Measurements from ENCODE around the gene ADAP1. TPM values are rescaled to one million over a fixed set of nuclear protein-coding genes. Genes with fewer than 3 reads are reported as not detected.
A peak's percentile ranks its signal among the peaks of the same experiment; 100 is the strongest.
"Not testable (repeated sequence)": the region's sequence is repeated elsewhere in the genome, so short reads cannot be mapped to it uniquely, and the experiment has no call there.

The ADAP1 gene
- total and polyA plus RNA-seq, 12 donors = 0.29 to 60.2 (median 9.3) TPM

DNA sequence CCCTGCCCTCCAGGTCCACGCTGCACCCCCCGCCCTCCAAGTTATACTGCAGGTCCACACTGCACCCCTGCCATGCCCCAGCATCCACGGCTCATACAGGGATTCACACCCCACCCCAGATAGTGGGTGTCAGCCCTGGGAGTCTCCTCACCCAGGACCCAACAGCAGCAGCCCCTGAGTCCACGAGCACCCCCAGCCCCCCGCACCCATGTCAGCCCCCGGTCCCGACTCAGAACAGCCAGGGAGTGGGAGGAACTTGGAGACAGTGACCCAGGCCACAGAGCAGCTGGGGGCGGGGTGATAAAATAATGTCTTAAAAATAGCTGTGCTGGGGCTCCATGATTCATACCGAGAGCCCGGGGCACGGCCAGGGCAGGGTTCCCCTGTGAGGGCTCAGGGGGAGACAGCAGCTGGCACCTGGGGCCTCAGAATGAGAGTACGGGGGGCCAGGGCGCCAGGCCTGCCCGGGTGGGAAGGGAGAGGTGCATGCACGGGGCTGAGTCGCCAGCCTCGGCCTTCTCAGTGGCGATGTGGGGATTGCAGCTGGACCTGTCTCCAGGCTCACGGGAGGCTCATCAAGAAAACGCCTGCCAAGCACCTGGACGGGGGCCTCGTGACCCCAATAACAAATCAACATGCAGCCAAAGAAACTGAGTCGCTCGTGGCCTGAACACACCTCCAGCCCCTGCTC lies 29.8 kb downstream of the ADAP1 start:
- WGBS, 4 donors = 56 to 90% (median 67%) methylated on average over 11 to 24 of the region's 24 CpGs
- H3K36me3 ChIP-seq (replicated peaks in 1 of 2) = no peaks in the 10 kb centered on the region
- H3K27ac ChIP-seq = no peak overlapping the region
- no peaks in the 10 kb centered on the region for H3K9me3 ChIP-seq (replicated peaks in 1 of 3)
- H3K27me3 ChIP-seq = no peaks in the 10 kb centered on the region
- no peak overlapping the region for H3K4me3 ChIP-seq
- no peak for TF ChIP-seq POLR2A (IDR thresholded peaks at IDR 0.05)
- TF ChIP-seq, protein P1, sequence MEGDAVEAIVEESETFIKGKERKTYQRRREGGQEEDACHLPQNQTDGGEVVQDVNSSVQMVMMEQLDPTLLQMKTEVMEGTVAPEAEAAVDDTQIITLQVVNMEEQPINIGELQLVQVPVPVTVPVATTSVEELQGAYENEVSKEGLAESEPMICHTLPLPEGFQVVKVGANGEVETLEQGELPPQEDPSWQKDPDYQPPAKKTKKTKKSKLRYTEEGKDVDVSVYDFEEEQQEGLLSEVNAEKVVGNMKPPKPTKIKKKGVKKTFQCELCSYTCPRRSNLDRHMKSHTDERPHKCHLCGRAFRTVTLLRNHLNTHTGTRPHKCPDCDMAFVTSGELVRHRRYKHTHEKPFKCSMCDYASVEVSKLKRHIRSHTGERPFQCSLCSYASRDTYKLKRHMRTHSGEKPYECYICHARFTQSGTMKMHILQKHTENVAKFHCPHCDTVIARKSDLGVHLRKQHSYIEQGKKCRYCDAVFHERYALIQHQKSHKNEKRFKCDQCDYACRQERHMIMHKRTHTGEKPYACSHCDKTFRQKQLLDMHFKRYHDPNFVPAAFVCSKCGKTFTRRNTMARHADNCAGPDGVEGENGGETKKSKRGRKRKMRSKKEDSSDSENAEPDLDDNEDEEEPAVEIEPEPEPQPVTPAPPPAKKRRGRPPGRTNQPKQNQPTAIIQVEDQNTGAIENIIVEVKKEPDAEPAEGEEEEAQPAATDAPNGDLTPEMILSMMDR (IDR thresholded peaks at IDR 0.05) = no peak
- H3K4me1 ChIP-seq (replicated peaks in 1 of 2) = no peaks in the 10 kb centered on the region
- intact Hi-C loops (cut with DNase I) = no loop called here
- DNase-seq = peak in 3 of 7 donors; percentile 11 to 22 (median 12)

DNA sequence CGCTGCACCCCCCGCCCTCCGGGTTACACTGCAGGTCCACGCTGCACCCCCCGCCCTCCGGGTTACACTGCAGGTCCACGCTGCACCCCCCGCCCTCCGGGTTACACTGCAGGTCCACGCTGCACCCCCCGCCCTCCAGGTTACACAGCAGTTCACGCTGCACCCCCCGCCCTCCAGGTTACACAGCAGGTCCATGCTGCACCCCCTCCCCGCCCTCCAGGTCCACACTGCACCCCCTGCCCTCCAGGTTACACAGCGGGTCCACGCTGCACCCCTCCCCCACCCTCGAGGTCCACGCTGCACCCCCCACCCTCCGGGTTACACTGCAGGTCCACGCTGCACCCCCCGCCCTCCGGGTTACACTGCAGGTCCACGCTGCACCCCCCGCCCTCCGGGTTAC lies 30.4 kb downstream of the ADAP1 start:
- WGBS, 4 donors = 65 to 92% methylated on average over 13 to 17 of the region's 25 CpGs; no CpG with 5 or more reads in 2 of the 4 donors
- H3K36me3 ChIP-seq (replicated peaks in 1 of 2); H3K4me3 ChIP-seq; intact Hi-C loops (cut with DNase I); H3K9me3 ChIP-seq (replicated peaks in 1 of 3); H3K27me3 ChIP-seq; H3K27ac ChIP-seq; H3K4me1 ChIP-seq (replicated peaks in 1 of 2): not testable (repeated sequence)
- DNase-seq = peak in 2 of 7 donors; percentile 10 to 11

DNA sequence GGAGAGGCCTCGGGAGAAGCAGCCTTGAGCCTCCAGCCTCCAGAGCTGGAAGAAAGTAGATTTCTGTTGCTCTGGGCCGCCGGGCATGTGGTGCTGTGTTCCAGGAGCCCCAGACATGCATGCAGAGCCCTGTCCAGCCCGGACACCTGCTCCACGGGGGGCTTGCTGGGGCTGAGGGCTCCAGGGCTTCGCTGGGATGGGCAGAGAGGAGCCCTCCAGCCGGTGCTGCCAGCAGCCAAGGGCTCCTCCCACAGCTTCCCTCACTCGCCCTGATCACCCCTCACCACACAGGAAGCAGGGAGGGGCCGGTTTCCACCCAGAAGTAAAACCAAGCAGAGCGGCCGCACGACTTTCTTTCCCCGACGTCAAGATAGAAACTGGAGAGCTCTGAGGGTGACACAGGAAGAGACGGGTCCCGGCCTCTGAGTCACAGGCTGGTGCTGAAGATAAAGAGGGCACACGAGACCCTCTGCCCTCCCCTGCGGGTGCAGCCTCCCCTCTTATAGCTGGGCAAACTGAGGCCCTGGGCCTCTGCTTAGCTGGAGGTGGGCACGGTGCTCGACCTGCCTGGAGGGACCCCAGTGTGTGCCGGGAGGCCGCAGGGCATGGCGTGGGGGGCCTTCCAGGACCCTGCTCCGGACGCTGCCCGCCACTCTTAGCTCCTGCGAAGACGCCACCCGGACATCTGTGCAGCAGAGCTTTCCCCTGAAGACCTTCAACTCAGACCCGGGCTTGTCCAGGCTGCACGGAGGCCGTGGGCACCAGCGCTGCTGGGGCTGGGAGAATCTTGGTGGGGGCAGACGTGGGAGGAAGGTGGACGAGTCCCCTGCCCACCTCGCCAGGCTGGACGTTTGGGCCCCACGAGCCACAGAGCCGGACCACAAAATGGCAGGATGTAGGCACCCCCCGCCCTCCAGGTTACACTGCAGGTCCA lies 31.1 kb downstream of the ADAP1 start:
- TF ChIP-seq, protein P1 (IDR thresholded peaks at IDR 0.05) = no peak
- no peak for TF ChIP-seq POLR2A (IDR thresholded peaks at IDR 0.05)
- Histone ChIP-seq H3K4me1 (replicated peaks in 1 of 2) (no peaks in the 10 kb centered on the region), H3K27ac (peak overlapping the region in 1 of 5 donors; percentile 70), H3K9me3 (replicated peaks in 1 of 3) (no peaks in the 10 kb centered on the region), H3K4me3 (no peak overlapping the region), H3K36me3 (replicated peaks in 1 of 2) (no peaks in the 10 kb centered on the region), H3K27me3 (no peaks in the 10 kb centered on the region)
- intact Hi-C loops (cut with DNase I) = no loop called here
- WGBS, 4 donors = 54 to 80% (median 60%) methylated on average over 11 to 40 of the region's 40 CpGs
- DNase-seq = peak in 6 of 7 donors; percentile 49 to 80 (median 65)

DNA sequence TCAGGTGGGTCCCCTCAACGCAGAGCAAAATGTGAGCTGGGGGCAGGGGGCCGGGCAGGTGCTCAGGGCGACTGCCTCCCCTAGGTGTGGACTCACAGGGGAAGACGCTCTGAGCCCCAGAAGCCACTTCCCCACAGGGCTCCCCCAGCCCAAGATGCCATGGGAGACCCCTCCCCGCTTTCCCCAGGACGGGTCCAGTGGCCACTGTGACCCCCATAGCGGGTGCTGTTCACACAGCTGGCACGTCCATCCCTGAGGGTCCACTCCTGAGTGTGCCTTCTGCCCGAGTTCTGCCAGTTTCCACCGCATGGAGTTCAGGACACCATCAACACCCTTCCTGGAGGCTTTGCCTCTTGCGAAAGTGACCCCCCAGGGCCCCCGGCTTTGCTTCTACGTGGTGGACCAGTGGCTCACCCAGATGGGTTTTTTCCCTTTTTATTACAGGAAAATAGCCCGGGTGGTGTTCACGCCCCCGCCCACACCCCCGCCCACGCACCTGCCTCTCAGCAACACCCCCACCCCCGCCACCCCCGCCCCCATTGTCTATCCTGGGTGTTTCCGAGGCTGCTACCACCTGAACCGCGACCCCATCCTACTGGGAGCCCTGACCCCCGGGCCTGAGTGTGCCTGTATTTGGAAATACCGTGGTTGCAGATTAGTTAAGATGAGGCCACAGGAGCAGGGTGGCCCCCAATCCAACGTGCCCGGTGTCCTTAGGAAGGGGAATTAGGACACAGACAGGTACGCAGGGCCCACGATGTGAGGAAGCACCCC lies 32.0 kb downstream of the ADAP1 start:
- DNase-seq = peak in 5 of 7 donors; percentile 6 to 14 (median 7)
- intact Hi-C loops (cut with DNase I) = no loop called here
- TF ChIP-seq, protein P1 (IDR thresholded peaks at IDR 0.05) = no peak
- TF ChIP-seq POLR2A (IDR thresholded peaks at IDR 0.05) = no peak
- Histone ChIP-seq H3K4me1 (replicated peaks in 1 of 2) (no peaks in the 10 kb centered on the region), H3K27me3 (no peaks in the 10 kb centered on the region), H3K36me3 (replicated peaks in 1 of 2) (no peaks in the 10 kb centered on the region), H3K4me3 (no peak overlapping the region), H3K9me3 (replicated peaks in 1 of 3) (no peaks in the 10 kb centered on the region), H3K27ac (peak overlapping the region in 1 of 5 donors; percentile 70)
- 60 to 67% (median 64%) methylated on average over 7 to 29 of the region's 29 CpGs for WGBS, 4 donors

Measured in adrenal gland (tissue), 12 donors.